Liver (tissue), 9 donors: Measurements from ENCODE around the gene DNAI2. TPM values are rescaled to one million over a fixed set of nuclear protein-coding genes. Genes with fewer than 3 reads are reported as not detected.

Source experiments
- DNase-seq: peaks from one replicate; pipeline ENCODE4 v3.0.0-alpha.2; 2017; ENCODE audit warnings: low spot score
- H3K27ac ChIP-seq, 2 donors: one replicate each; pipeline ENCODE4 v1.7.0; 2013; ENCODE audit warnings: inconsistent platforms in 2 of 2, low read length in 2 of 2, control low read depth in 1 of 2, low read depth in 1 of 2, mild to moderate bottlenecking in 1 of 2
- H3K27me3 ChIP-seq, 4 donors: one replicate each; pipeline versions ENCODE4 v1.6.1 to v1.7.0; 2013; ENCODE audit warnings: low read length in 3 of 4, inconsistent platforms in 1 of 4, mild to moderate bottlenecking in 1 of 4, moderate library complexity in 1 of 4; ENCODE audit not compliant: control insufficient read depth in 4 of 4, insufficient read depth in 4 of 4
- H3K36me3 ChIP-seq, 4 donors: one replicate each; pipeline versions ENCODE4 v1.6.1 to v1.7.0; 2013; ENCODE audit warnings: low read length in 3 of 4, mild to moderate bottlenecking in 3 of 4, low read depth in 1 of 4, moderate library complexity in 1 of 4; ENCODE audit not compliant: control insufficient read depth in 4 of 4, insufficient read depth in 3 of 4
- H3K4me1 ChIP-seq, 4 donors: one replicate each; pipeline versions ENCODE4 v1.6.1 to v1.7.0; 2013; ENCODE audit warnings: low read length in 3 of 4, mild to moderate bottlenecking in 3 of 4, moderate library complexity in 1 of 4; ENCODE audit not compliant: control insufficient read depth in 4 of 4, insufficient read depth in 4 of 4
- H3K4me3 ChIP-seq, 3 donors: one replicate each; pipeline versions ENCODE4 v1.6.1 to v1.7.0; 2013; ENCODE audit warnings: low read length in 3 of 3, control low read depth in 1 of 3, low read depth in 1 of 3, mild to moderate bottlenecking in 1 of 3
- H3K9ac ChIP-seq, 2 donors: one replicate each; pipeline ENCODE4 v1.7.0; 2013; ENCODE audit warnings: low read length in 2 of 2, mild to moderate bottlenecking in 2 of 2, moderate library complexity in 2 of 2, control low read depth in 1 of 2, low read depth in 1 of 2
- H3K9me3 ChIP-seq, 4 donors: one replicate each; pipeline versions ENCODE4 v1.6.1 to v1.7.0; 2013; ENCODE audit warnings: low read length in 3 of 4; ENCODE audit not compliant: control insufficient read depth in 4 of 4
- EGR1 ChIP-seq, 2 donors: IDR thresholded peaks; 2 replicates each; pipeline ENCODE4 v1.6.1; 2016 to 2018; ENCODE audit warnings: antibody characterized with exemption in 2 of 2, low read depth in 2 of 2
- FOXA1 ChIP-seq: IDR thresholded peaks from 2 replicates; pipeline ENCODE4 v1.6.1; 2016; ENCODE audit warnings: antibody characterized with exemption
- FOXA2 ChIP-seq: IDR thresholded peaks from 2 replicates; pipeline ENCODE4 v1.6.1; 2016; ENCODE audit warnings: antibody characterized with exemption
- GABPA ChIP-seq, 2 donors: IDR thresholded peaks in 1 of 2; conservative IDR thresholded peaks in 1 of 2; 2 replicates each; pipeline ENCODE4 v1.6.1; 2016; ENCODE audit warnings: antibody characterized with exemption in 2 of 2, mild to moderate bottlenecking in 1 of 2, moderate library complexity in 1 of 2
- HNF4A ChIP-seq, 2 donors: conservative IDR thresholded peaks; 2 replicates each; pipeline ENCODE4 v1.6.1; 2016; ENCODE audit warnings: antibody characterized with exemption in 2 of 2, mild to moderate bottlenecking in 2 of 2
- HNF4G ChIP-seq: IDR thresholded peaks from 2 replicates; pipeline ENCODE4 v1.6.1; 2016; ENCODE audit warnings: antibody characterized with exemption
- JUND ChIP-seq, 2 donors: IDR thresholded peaks; 2 replicates each; pipeline ENCODE4 v1.6.1; 2016; ENCODE audit warnings: antibody characterized with exemption in 2 of 2
- NR2F2 ChIP-seq: IDR thresholded peaks from 2 replicates; pipeline ENCODE4 v1.6.1; 2016; ENCODE audit warnings: antibody characterized with exemption
- RAD21 ChIP-seq, 2 donors: IDR thresholded peaks; 2 replicates each; pipeline ENCODE4 v1.6.1; 2016; ENCODE audit warnings: antibody characterized with exemption in 2 of 2, mild to moderate bottlenecking in 2 of 2
- RXRA ChIP-seq, 2 donors: IDR thresholded peaks; 2 replicates each; pipeline ENCODE4 v1.6.1; 2017 to 2018; ENCODE audit warnings: antibody characterized with exemption in 2 of 2, mild to moderate bottlenecking in 1 of 2
- SP1 ChIP-seq: IDR thresholded peaks from 2 replicates; pipeline ENCODE4 v1.6.1; 2018; ENCODE audit warnings: antibody characterized with exemption, mild to moderate bottlenecking
- TAF1 ChIP-seq: conservative IDR thresholded peaks from 2 replicates; pipeline ENCODE4 v1.6.1; 2016; ENCODE audit warnings: antibody characterized with exemption, mild to moderate bottlenecking
- YY1 ChIP-seq: IDR thresholded peaks from 2 replicates; pipeline ENCODE4 v1.6.1; 2016; ENCODE audit warnings: antibody characterized with exemption, mild to moderate bottlenecking
- WGBS: extraction: QIAGEN DNeasy Blood & Tissue Kit; methylation state at CpG from one replicate; pipeline ENCODE4 v1.1.7; 2013; 5-methylcytosine and 5-hydroxymethylcytosine counted together
- polyA plus RNA-seq, 2 donors: library from polyadenylated mRNA; stranded (reverse) in 1 of 2; unstranded in 1 of 2; fragments of 200-250 nt in 1 of 2; fragments of >200 nt in 1 of 2; fragmentation: Nextera tagmentation in 1 of 2; extraction: Ambion mirVana in 1 of 2; gene quantifications; one replicate each; pipeline versions ENCODE4 v1.2.1 to v1.2.3, GENCODE V29; 2013 to 2015
- total RNA-seq, 2 donors: library from RNA; depleted of rRNA; stranded (reverse); fragments of >200 nt; gene quantifications; one replicate each; pipeline ENCODE4 v1.2.3, GENCODE V29; 2014
- TF ChIP-seq, protein P1 (sequence below): IDR thresholded peaks from 2 replicates; pipeline ENCODE4 v1.6.1; 2016; ENCODE audit warnings: antibody characterized with exemption
- TF ChIP-seq, protein P2 (sequence below): IDR thresholded peaks from 2 replicates; pipeline ENCODE4 v1.6.1; 2016; ENCODE audit warnings: antibody characterized with exemption, mild to moderate bottlenecking
- TF ChIP-seq, protein P3 (sequence below): IDR thresholded peaks from 2 replicates; pipeline ENCODE4 v1.6.1; 2016; ENCODE audit warnings: antibody characterized with exemption
- TF ChIP-seq, protein P4 (sequence below): fragments of 150-350 bp; IDR thresholded peaks from 2 replicates; pipeline ENCODE4 v1.5.1; 2017; ENCODE audit warnings: improper control_type of control experiment, low read depth, low read length; ENCODE audit not compliant: missing input control
- TF ChIP-seq, protein P5 (sequence below): IDR thresholded peaks from 2 replicates; pipeline ENCODE4 v1.6.1; 2016; ENCODE audit warnings: antibody characterized with exemption
- donor health status: healthy.
- donor health status: healthy.
- donor health status: healthy.
- donor health status: healthy.
- donor health status: healthy.

DNAI2 gene
- total and polyA plus RNA-seq, 4 donors = not detected

DNA sequence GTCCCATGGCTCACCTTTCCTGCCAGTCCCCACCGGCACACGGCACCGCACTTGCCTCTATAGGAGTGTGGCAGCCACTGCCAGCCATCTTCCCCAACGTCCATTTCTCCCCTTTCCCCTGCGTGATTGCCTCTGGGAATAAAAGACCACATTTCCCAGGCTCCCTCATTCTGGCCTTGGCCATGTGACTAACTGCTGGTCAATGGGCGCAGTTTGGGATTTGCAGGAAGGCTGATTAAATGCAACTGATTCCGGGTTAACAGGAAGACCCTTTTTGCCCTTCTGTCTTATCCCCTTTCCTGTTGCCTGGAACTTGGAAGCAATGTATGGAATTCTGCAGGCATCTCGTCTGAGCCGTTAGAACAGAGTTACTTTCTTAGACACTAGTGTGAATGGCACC, 84.7 kb downstream of the DNAI2 start:
- 66% methylated on average over 9 of the region's 9 CpGs for WGBS
- no peak overlapping the region for H3K27ac ChIP-seq
- TF ChIP-seq, protein P1, sequence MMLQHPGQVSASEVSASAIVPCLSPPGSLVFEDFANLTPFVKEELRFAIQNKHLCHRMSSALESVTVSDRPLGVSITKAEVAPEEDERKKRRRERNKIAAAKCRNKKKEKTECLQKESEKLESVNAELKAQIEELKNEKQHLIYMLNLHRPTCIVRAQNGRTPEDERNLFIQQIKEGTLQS = no peak
- TF ChIP-seq YY1 (no peak), JUND (IDR thresholded peaks at IDR 0.05) (no peak), FOXA1 (no peak), TAF1 (no peak), RXRA (IDR thresholded peaks at IDR 0.05) (no peak), GABPA (IDR thresholded peaks at IDR 0.05 in 1 of 2, conservative IDR thresholded peaks at IDR 0.05 in 1 of 2) (no peak), RAD21 (IDR thresholded peaks at IDR 0.05) (no peak), HNF4G (no peak), HNF4A (conservative IDR thresholded peaks at IDR 0.05) (no peak), NR2F2 (no peak), EGR1 (IDR thresholded peaks at IDR 0.05; ENCODE audit: low read depth in 2 of 2) (no peak), FOXA2 (no peak), SP1 (no peak)
- TF ChIP-seq, protein P2, sequence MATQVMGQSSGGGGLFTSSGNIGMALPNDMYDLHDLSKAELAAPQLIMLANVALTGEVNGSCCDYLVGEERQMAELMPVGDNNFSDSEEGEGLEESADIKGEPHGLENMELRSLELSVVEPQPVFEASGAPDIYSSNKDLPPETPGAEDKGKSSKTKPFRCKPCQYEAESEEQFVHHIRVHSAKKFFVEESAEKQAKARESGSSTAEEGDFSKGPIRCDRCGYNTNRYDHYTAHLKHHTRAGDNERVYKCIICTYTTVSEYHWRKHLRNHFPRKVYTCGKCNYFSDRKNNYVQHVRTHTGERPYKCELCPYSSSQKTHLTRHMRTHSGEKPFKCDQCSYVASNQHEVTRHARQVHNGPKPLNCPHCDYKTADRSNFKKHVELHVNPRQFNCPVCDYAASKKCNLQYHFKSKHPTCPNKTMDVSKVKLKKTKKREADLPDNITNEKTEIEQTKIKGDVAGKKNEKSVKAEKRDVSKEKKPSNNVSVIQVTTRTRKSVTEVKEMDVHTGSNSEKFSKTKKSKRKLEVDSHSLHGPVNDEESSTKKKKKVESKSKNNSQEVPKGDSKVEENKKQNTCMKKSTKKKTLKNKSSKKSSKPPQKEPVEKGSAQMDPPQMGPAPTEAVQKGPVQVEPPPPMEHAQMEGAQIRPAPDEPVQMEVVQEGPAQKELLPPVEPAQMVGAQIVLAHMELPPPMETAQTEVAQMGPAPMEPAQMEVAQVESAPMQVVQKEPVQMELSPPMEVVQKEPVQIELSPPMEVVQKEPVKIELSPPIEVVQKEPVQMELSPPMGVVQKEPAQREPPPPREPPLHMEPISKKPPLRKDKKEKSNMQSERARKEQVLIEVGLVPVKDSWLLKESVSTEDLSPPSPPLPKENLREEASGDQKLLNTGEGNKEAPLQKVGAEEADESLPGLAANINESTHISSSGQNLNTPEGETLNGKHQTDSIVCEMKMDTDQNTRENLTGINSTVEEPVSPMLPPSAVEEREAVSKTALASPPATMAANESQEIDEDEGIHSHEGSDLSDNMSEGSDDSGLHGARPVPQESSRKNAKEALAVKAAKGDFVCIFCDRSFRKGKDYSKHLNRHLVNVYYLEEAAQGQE = no peak
- TF ChIP-seq, protein P3, sequence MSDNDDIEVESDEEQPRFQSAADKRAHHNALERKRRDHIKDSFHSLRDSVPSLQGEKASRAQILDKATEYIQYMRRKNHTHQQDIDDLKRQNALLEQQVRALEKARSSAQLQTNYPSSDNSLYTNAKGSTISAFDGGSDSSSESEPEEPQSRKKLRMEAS = no peak
- TF ChIP-seq, protein P4, sequence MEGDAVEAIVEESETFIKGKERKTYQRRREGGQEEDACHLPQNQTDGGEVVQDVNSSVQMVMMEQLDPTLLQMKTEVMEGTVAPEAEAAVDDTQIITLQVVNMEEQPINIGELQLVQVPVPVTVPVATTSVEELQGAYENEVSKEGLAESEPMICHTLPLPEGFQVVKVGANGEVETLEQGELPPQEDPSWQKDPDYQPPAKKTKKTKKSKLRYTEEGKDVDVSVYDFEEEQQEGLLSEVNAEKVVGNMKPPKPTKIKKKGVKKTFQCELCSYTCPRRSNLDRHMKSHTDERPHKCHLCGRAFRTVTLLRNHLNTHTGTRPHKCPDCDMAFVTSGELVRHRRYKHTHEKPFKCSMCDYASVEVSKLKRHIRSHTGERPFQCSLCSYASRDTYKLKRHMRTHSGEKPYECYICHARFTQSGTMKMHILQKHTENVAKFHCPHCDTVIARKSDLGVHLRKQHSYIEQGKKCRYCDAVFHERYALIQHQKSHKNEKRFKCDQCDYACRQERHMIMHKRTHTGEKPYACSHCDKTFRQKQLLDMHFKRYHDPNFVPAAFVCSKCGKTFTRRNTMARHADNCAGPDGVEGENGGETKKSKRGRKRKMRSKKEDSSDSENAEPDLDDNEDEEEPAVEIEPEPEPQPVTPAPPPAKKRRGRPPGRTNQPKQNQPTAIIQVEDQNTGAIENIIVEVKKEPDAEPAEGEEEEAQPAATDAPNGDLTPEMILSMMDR = no peak
- TF ChIP-seq, protein P5, sequence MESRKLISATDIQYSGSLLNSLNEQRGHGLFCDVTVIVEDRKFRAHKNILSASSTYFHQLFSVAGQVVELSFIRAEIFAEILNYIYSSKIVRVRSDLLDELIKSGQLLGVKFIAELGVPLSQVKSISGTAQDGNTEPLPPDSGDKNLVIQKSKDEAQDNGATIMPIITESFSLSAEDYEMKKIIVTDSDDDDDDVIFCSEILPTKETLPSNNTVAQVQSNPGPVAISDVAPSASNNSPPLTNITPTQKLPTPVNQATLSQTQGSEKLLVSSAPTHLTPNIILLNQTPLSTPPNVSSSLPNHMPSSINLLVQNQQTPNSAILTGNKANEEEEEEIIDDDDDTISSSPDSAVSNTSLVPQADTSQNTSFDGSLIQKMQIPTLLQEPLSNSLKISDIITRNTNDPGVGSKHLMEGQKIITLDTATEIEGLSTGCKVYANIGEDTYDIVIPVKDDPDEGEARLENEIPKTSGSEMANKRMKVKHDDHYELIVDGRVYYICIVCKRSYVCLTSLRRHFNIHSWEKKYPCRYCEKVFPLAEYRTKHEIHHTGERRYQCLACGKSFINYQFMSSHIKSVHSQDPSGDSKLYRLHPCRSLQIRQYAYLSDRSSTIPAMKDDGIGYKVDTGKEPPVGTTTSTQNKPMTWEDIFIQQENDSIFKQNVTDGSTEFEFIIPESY = no peak
- no peak overlapping the region for H3K4me3 ChIP-seq
- H3K4me1 ChIP-seq = peaks cover 2 to 11% (median 6%) of the 10 kb centered on the region in 4 donors
- H3K27me3 ChIP-seq = peaks cover 0 to 8% (median 2%) of the 10 kb centered on the region in 4 donors
- H3K36me3 ChIP-seq = no peaks in the 10 kb centered on the region
- no peak for DNase-seq
- no peak overlapping the region for H3K9ac ChIP-seq
- no peaks in the 10 kb centered on the region for H3K9me3 ChIP-seq
